Measurements from ENCODE around the gene GTF2E1. TPM values are rescaled to one million over a fixed set of nuclear protein-coding genes. Genes with fewer than 3 reads are reported as not detected.

The GTF2E1 gene
- total and polyA plus RNA-seq, 10 of the 15 experiments (the other 5 are each of a cell fraction or from before 2014, with no cell fraction given) = 9.2 to 24.9 (median 16.2) TPM

DNA sequence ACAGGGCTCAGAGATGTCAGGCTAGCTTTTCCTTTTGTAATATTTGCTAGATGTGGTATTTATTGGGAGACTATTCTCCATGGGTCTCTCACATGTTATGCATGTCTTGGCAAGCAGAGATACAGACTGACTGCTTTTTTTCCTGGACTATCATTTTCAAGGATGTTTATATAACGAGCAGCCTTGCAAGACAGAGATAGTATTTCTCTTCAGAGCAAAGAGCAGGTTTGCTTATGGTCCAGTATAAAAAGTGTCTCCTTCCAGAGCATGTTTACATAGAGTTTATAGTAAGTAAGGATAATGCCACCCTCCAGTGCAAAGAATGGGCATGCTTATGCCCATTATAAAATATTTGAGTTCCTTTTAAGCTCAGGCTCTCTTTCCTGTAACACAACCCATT lies 24.6 kb downstream of the GTF2E1 start (continued):
- no peak for TF ChIP-seq PRDM15 (CRISPR knock-in tag; IDR thresholded peaks at IDR 0.05)

GRCh38 chr3:120769436-120769835 lies 26.9 kb downstream of the GTF2E1 start:
- in situ Hi-C loops (cut with MboI) = no loop called here
- ChIA-PET POLR2A (interaction anchor here (1.2 kb wide), 1 partner anchor 11 kb away, joined by 4 read pairs; no protein-coding TSS in a partner anchor), RAD21 (ENCODE audit: unreplicated experiment) (interaction anchor here (1.3 to 2.3 kb wide), 2 partner anchors 25 to 173 kb away, joined by 5 to 8 read pairs; partner anchors contain the start of gene NDUFB4), SMC1A (ENCODE audit: uncharacterized antibody, unreplicated experiment) (interaction anchor here (0.6 to 4.8 kb wide), 4 partner anchors 16 to 706 kb away, joined by 3 to 20 read pairs (median 4); no protein-coding TSS in a partner anchor), CTCF (interaction anchor here (1.5 kb wide), 1 partner anchor 208 kb away, joined by 3 read pairs; no protein-coding TSS in a partner anchor)
- no peak overlapping the region for H3K4me3 ChIP-seq
- DNase-seq (ENCODE audit: low read depth, low spot score) (no peak), FAIRE-seq (no peak), ATAC-seq (no peak)
- no peak overlapping the region for H3K9ac ChIP-seq (ENCODE audit: control insufficient read depth, insufficient read depth, low read length)
- no peak overlapping the region for H3K4me2 ChIP-seq (ENCODE audit: control insufficient read depth, insufficient read depth)
- H3K27ac ChIP-seq (ENCODE audit: control insufficient read depth, insufficient read depth) = no peak overlapping the region
- peaks cover 30% of the 10 kb centered on the region for H3K79me2 ChIP-seq (ENCODE audit: control insufficient read depth, insufficient read depth, low read length)
- no TSS peak for BruUV-seq (replicated peaks)
- intact Hi-C loops (cut with micrococcal nuclease; ENCODE audit: unreplicated experiment) = no loop called here
- no peaks in the 10 kb centered on the region for H3K27me3 ChIP-seq (replicated peaks in 1 of 2; ENCODE audit: control insufficient read depth in 2 of 2, insufficient read depth in 2 of 2, low read length in 1 of 2)
- H4K20me1 ChIP-seq (ENCODE audit: control insufficient read depth, insufficient read depth) = no peaks in the 10 kb centered on the region
- WGBS (ENCODE audit: insufficient coverage, insufficient replicate concordance, low lambda C conversion rate, missing lambda C conversion rate) = 100% methylated on average over 2 of the region's 2 CpGs
- H3K4me1 ChIP-seq (ENCODE audit: control insufficient read depth, insufficient read depth, low read length) = peaks cover 12% of the 10 kb centered on the region
- H3K9me3 ChIP-seq (replicated peaks; ENCODE audit: control insufficient read depth, insufficient read depth, low read length) = no peaks in the 10 kb centered on the region
- H2AFZ ChIP-seq (ENCODE audit: control insufficient read depth, low read depth, low read length) = no peak overlapping the region
- TF ChIP-seq, protein P1, sequence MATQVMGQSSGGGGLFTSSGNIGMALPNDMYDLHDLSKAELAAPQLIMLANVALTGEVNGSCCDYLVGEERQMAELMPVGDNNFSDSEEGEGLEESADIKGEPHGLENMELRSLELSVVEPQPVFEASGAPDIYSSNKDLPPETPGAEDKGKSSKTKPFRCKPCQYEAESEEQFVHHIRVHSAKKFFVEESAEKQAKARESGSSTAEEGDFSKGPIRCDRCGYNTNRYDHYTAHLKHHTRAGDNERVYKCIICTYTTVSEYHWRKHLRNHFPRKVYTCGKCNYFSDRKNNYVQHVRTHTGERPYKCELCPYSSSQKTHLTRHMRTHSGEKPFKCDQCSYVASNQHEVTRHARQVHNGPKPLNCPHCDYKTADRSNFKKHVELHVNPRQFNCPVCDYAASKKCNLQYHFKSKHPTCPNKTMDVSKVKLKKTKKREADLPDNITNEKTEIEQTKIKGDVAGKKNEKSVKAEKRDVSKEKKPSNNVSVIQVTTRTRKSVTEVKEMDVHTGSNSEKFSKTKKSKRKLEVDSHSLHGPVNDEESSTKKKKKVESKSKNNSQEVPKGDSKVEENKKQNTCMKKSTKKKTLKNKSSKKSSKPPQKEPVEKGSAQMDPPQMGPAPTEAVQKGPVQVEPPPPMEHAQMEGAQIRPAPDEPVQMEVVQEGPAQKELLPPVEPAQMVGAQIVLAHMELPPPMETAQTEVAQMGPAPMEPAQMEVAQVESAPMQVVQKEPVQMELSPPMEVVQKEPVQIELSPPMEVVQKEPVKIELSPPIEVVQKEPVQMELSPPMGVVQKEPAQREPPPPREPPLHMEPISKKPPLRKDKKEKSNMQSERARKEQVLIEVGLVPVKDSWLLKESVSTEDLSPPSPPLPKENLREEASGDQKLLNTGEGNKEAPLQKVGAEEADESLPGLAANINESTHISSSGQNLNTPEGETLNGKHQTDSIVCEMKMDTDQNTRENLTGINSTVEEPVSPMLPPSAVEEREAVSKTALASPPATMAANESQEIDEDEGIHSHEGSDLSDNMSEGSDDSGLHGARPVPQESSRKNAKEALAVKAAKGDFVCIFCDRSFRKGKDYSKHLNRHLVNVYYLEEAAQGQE (IDR thresholded peaks at IDR 0.05; ENCODE audit: low read depth, low read length) = no peak
- no peak for TF ChIP-seq ZNF217 (IDR thresholded peaks at IDR 0.05)
- TF ChIP-seq CBX5 (IDR thresholded peaks at IDR 0.05; ENCODE audit: low read depth) = no peak
- no peak for TF ChIP-seq SMAD5 (IDR thresholded peaks at IDR 0.05; ENCODE audit: low read depth)
- no peak for TF ChIP-seq BACH1 (IDR thresholded peaks at IDR 0.05; ENCODE audit: borderline replicate concordance)
- TF ChIP-seq SMARCA5 (IDR thresholded peaks at IDR 0.05) = no peak
- TF ChIP-seq, protein P2, sequence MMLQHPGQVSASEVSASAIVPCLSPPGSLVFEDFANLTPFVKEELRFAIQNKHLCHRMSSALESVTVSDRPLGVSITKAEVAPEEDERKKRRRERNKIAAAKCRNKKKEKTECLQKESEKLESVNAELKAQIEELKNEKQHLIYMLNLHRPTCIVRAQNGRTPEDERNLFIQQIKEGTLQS (IDR thresholded peaks at IDR 0.05; ENCODE audit: borderline replicate concordance, extremely low read depth, low read depth, low read length) = no peak
- H3K36me3 ChIP-seq (ENCODE audit: control insufficient read depth in 2 of 2, insufficient read depth in 2 of 2, low read length in 1 of 2) = peaks cover 0 to 3% of the 10 kb centered on the region in 2 experiments; a peak in 2 of 4 replicates
